HepG2 (cell line): ENCODE data around the gene BIRC7. TPM values are rescaled to one million over a fixed set of nuclear protein-coding genes. Genes with fewer than 3 reads are reported as not detected.

Experiments used
- ATAC-seq: fragments of 200-7000 bp; cut with Tn5 transposase; 3 replicates; pipeline ENCODE4 v1.9.1; 2020; ENCODE audit warnings: mild to moderate bottlenecking, moderate library complexity
- BruUV-seq: library from RNA; stranded (reverse); fragments of 400-500 nt; replicated peaks from 2 replicates; lab custom pipeline; 2021; lab: Mats Ljungman, UMichigan
- CTCF ChIA-PET: fragments of 300-600 bp; formaldehyde crosslinking; extraction: SDS; loops from one replicate; lab custom pipeline; 2021; ENCODE audit warnings: low total read pairs, inconsistent platforms, low intra/inter-chr PET ratio; lab: Yijun Ruan, JAX
- POLR2A ChIA-PET: fragments of 350-600 bp; sonication (Branson Sonifier 250); formaldehyde crosslinking; loops from one replicate; lab custom pipeline; 2020; ENCODE audit warnings: antibody characterized with exemption, inconsistent platforms; lab: Yijun Ruan, JAX
- DNase-seq: peaks from one replicate; pipeline ENCODE4 v3.0.0-alpha.2; 2015; ENCODE audit warnings: low spot score
- FAIRE-seq: peaks from 3 replicates; lab custom pipeline; 2011; peaks lifted over from hg19 to GRCh38; lab: Jason Lieb, UNC
- H2AFZ ChIP-seq: one replicate; pipeline ENCODE4 v1.6.1; 2011; ENCODE audit warnings: low read length, inconsistent platforms
- H3K27ac ChIP-seq: fragments of 300-600 bp; 3 replicates; pipeline ENCODE4 v1.8.0; 2011; ENCODE audit warnings: mixed run types, mild to moderate bottlenecking, mixed read lengths, low read length, inconsistent platforms; ENCODE audit not compliant: insufficient read depth; ENCODE audit errors: extremely low read length
- H3K27me3 ChIP-seq, 2 experiments: fragments of 200-600 bp in 1 of 2; 2 replicates in 1 of 2; 3 replicates in 1 of 2; pipeline versions ENCODE4 v1.6.0 to v1.8.0; 2011; ENCODE audit warnings: low read length in 2 of 2, mild to moderate bottlenecking in 2 of 2, moderate library complexity in 2 of 2, inconsistent platforms in 1 of 2; ENCODE audit not compliant: insufficient read depth in 2 of 2, control insufficient read depth in 1 of 2
- H3K36me3 ChIP-seq, 2 experiments: fragments of 200-600 bp in 1 of 2; replicated peaks in 1 of 2; 2 replicates in 1 of 2; 3 replicates in 1 of 2; pipeline versions ENCODE4 v1.5.1 to v1.8.0; 2011; ENCODE audit warnings: low read length in 2 of 2, inconsistent platforms in 1 of 2; ENCODE audit not compliant: insufficient read depth in 2 of 2, control insufficient read depth in 1 of 2
- H3K4me1 ChIP-seq: 2 replicates; pipeline ENCODE4 v1.5.1; 2012; ENCODE audit warnings: low read length, inconsistent platforms; ENCODE audit not compliant: insufficient read depth
- H3K4me2 ChIP-seq: 2 replicates; pipeline ENCODE4 v1.6.0; 2011; ENCODE audit warnings: low read depth, low read length, inconsistent platforms
- H3K4me3 ChIP-seq, 3 experiments: fragments of 200-600 bp in 1 of 3; sonication (generic), shearing (Covaris generic) in 1 of 3; replicated peaks in 1 of 3; 2 replicates each; pipeline ENCODE4 v1.5.1; 2011 to 2016; ENCODE audit warnings: low read length in 3 of 3, inconsistent platforms in 2 of 3, low read depth in 2 of 3, mild to moderate bottlenecking in 2 of 3, control low read depth in 1 of 3, mixed read lengths in 1 of 3; ENCODE audit not compliant: insufficient read depth in 1 of 3
- H3K79me2 ChIP-seq: one replicate; pipeline ENCODE4 v1.6.1; 2011; ENCODE audit warnings: low read length, inconsistent platforms; ENCODE audit not compliant: insufficient read depth
- H3K9ac ChIP-seq: 2 replicates; pipeline ENCODE4 v1.6.0; 2011; ENCODE audit warnings: mild to moderate bottlenecking, low read depth, low read length, inconsistent platforms; ENCODE audit not compliant: insufficient read depth
- H3K9me3 ChIP-seq: 2 replicates; pipeline ENCODE4 v1.5.1; 2012; ENCODE audit warnings: mild to moderate bottlenecking, low read length
- H4K20me1 ChIP-seq: 2 replicates; pipeline ENCODE4 v1.6.0; 2011; ENCODE audit warnings: inconsistent platforms, mild to moderate bottlenecking, low read length, moderate library complexity; ENCODE audit not compliant: insufficient read depth
- AGO2 ChIP-seq: fragments of 200-400 bp; formaldehyde crosslinking; optimal IDR thresholded peaks from 2 replicates; pipeline ENCODE3; 2017; ENCODE audit warnings: mild to moderate bottlenecking, low read depth, low read length, moderate library complexity
- AKAP8 ChIP-seq: sonication (generic); formaldehyde crosslinking; IDR thresholded peaks from 2 replicates; pipeline ENCODE4 v1.5.1; 2020; ENCODE audit warnings: mild to moderate bottlenecking, missing genetic modification reagents
- ELK4 ChIP-seq: sonication (generic); formaldehyde crosslinking; IDR thresholded peaks from 2 replicates; pipeline ENCODE4 v1.9.0; 2021; ENCODE audit warnings: missing genetic modification reagents, borderline replicate concordance
- GFI1 ChIP-seq: sonication (generic); formaldehyde crosslinking; IDR thresholded peaks from 2 replicates; pipeline ENCODE4 v1.5.0; 2020; ENCODE audit warnings: missing genetic modification reagents, mild to moderate bottlenecking, borderline replicate concordance
- MTF1 ChIP-seq: sonication (generic); formaldehyde crosslinking; IDR thresholded peaks from 2 replicates; pipeline ENCODE4 v1.5.0; 2020; ENCODE audit warnings: missing genetic modification reagents
- MYPOP ChIP-seq: sonication (generic); formaldehyde crosslinking; IDR thresholded peaks from 2 replicates; pipeline ENCODE4 v1.8.1; 2023; ENCODE audit warnings: mild to moderate bottlenecking, moderate library complexity, missing genetic modification reagents
- NR2F6 ChIP-seq, 2 experiments: IDR thresholded peaks; 2 replicates each; pipeline ENCODE4 v1.6.1; 2016; ENCODE audit warnings: antibody characterized with exemption in 1 of 2, mild to moderate bottlenecking in 1 of 2
- ZBTB20 ChIP-seq: sonication (generic); formaldehyde crosslinking; IDR thresholded peaks from 2 replicates; pipeline ENCODE4 v1.8.1; 2023; ENCODE audit warnings: missing genetic modification reagents, low read depth, mild to moderate bottlenecking, borderline replicate concordance
- ZBTB38 ChIP-seq: sonication (generic); formaldehyde crosslinking; IDR thresholded peaks from 2 replicates; pipeline ENCODE4 v1.5.1; 2020; ENCODE audit warnings: mild to moderate bottlenecking, missing genetic modification reagents
- ZNF142 ChIP-seq: sonication (generic); formaldehyde crosslinking; IDR thresholded peaks from 2 replicates; pipeline ENCODE4 v1.4.0; 2020; ENCODE audit warnings: missing genetic modification reagents
- ZNF550 ChIP-seq: sonication (generic); formaldehyde crosslinking; IDR thresholded peaks from 2 replicates; pipeline ENCODE4 v1.4.0; 2020; ENCODE audit warnings: mild to moderate bottlenecking, missing genetic modification reagents, borderline replicate concordance
- ZNF749 ChIP-seq: sonication (generic); formaldehyde crosslinking; IDR thresholded peaks from 2 replicates; pipeline ENCODE4 v1.8.0; 2022; ENCODE audit warnings: mild to moderate bottlenecking, missing genetic modification reagents, moderate library complexity, borderline replicate concordance
- ZNF768 ChIP-seq: sonication (generic); formaldehyde crosslinking; IDR thresholded peaks from 2 replicates; pipeline ENCODE4 v1.4.0; 2020; ENCODE audit warnings: missing genetic modification reagents
- ZNF777 ChIP-seq: sonication (generic); formaldehyde crosslinking; IDR thresholded peaks from 2 replicates; pipeline ENCODE4 v1.4.0; 2020; ENCODE audit warnings: missing genetic modification reagents
- ZNF879 ChIP-seq: sonication (generic); formaldehyde crosslinking; IDR thresholded peaks from 2 replicates; pipeline ENCODE4 v1.8.1; 2023; ENCODE audit warnings: missing genetic modification reagents
- WGBS: methylation state at CpG from one replicate; pipeline ENCODE4 v1.1.6; 2017; ENCODE audit warnings: low lambda C conversion rate; 5-methylcytosine and 5-hydroxymethylcytosine counted together
- in situ Hi-C: cut with HindIII; loops from 2 replicates; pipeline ENCODE4 v1.10.0; 2017; ENCODE audit warnings: low pct_unique_long_range_greater_than_20kb; ENCODE audit not compliant: extremely low pct_ligation_motif_present
- intact Hi-C: fragments of 100-400 bp; cut with micrococcal nuclease; formaldehyde crosslinking; loops from one replicate; pipeline ENCODE4 v1.10.0; 2022; ENCODE audit not compliant: unreplicated experiment
- polyA plus RNA-seq, 8 experiments: library from polyadenylated mRNA; depleted of rRNA in 3 of 8; stranded (reverse) in 7 of 8; unstranded in 1 of 8; fragments of >200 nt; fragmentation: Illumina TruSeq in 4 of 8; extraction: Trizol in 4 of 8; gene quantifications; 2 replicates each; pipeline versions ENCODE4 v1.2.1 to v1.2.3, GENCODE V29; 2011 to 2016; ENCODE audit warnings: low read depth in 4 of 8, missing spikeins in 1 of 8, mixed read lengths in 1 of 8; ENCODE audit not compliant: insufficient read depth in 1 of 8
- total RNA-seq, 5 experiments: library from RNA; depleted of rRNA; stranded (reverse); fragments of >200 nt; fragmentation: Illumina TruSeq; extraction: Trizol; gene quantifications; 2 replicates each; pipeline ENCODE4 v1.2.3, GENCODE V29; 2016; ENCODE audit warnings: low read depth in 1 of 5

Gene BIRC7
- total and polyA plus RNA-seq, 2 of the 13 experiments (the other 11 are each of a cell fraction or from before 2014, with no cell fraction given): 0.27 to 5.1 TPM

- WGBS: 81% methylated on average over 14 of the region's 17 CpGs
- Histone ChIP-seq H3K9me3 (no peaks in the 10 kb centered on the region), H3K79me2 (peaks cover 41% of the 10 kb centered on the region), H4K20me1 (peaks cover 33% of the 10 kb centered on the region), H2AFZ (no peak overlapping the region), H3K4me1 (peaks cover 21% of the 10 kb centered on the region), H3K27ac (peak overlapping the region; percentile 28), H3K9ac (peak overlapping the region; percentile 58), H3K4me2 (peak overlapping the region; percentile 92), H3K27me3 (no peaks in the 10 kb centered on the region; a peak in 1 of 5 replicates), H3K36me3 (peaks cover 38 to 45% of the 10 kb centered on the region in 2 experiments), H3K4me3 (peak overlapping the region in 2 of 3 experiments; percentile 41 to 99; a peak in 4 of 6 replicates)
- no TSS peak for BruUV-seq
- CTCF ChIA-PET: no interaction called here
- intact Hi-C loops (no loop called here), in situ Hi-C loops (no loop called here)
- DNase-seq (no peak), FAIRE-seq (no peak), ATAC-seq (no peak)
- POLR2A ChIA-PET: no interaction called here
- TF ChIP-seq ZNF777 (CRISPR knock-in tag): 0 out of 2 replicates have a peak, but pooled peaks have one; percentile 2
- no peak for TF ChIP-seq ZNF879 (CRISPR knock-in tag)
- no peak for TF ChIP-seq MTF1 (CRISPR knock-in tag)
- TF ChIP-seq ZNF768 (CRISPR knock-in tag): 0 out of 2 replicates have a peak, but pooled peaks have one; percentile 9
- 0 out of 2 replicates have a peak, but pooled peaks have one; percentile 63 for TF ChIP-seq ZNF550
- TF ChIP-seq ELK4 (CRISPR knock-in tag): no peak
- TF ChIP-seq GFI1: no peak
- 0 out of 2 replicates have a peak, but pooled peaks have one; percentile 7 for TF ChIP-seq ZNF142 (CRISPR knock-in tag)
- TF ChIP-seq AGO2: peak; percentile 19
- TF ChIP-seq ZBTB20 (CRISPR knock-in tag): 0 out of 2 replicates have a peak, but pooled peaks have one; percentile 40
- TF ChIP-seq AKAP8 (CRISPR knock-in tag): 0 out of 2 replicates have a peak, but pooled peaks have one; percentile 21
- no peak for TF ChIP-seq ZNF749 (CRISPR knock-in tag)
- peak; percentile 45; the same call in 1 of the 2 replicates for TF ChIP-seq ZBTB38 (CRISPR knock-in tag)
- no peak for TF ChIP-seq NR2F6 (IDR thresholded peaks at IDR 0.05)
- TF ChIP-seq NR2F6 (CRISPR knock-in tag; IDR thresholded peaks at IDR 0.05): no peak
- no peak for TF ChIP-seq MYPOP (CRISPR knock-in tag)
These were observed 38.9 kb downstream of the BIRC7 start for GRCh38 chr20:63274381-63275228.
